GM19035 (cell line): ENCODE results near the gene PPM1E.
A peak's percentile ranks its signal among the peaks of the same experiment; 100 is the strongest.
"Not testable (repeated sequence)": the region's sequence is repeated elsewhere in the genome, so short reads cannot be mapped to it uniquely, and the experiment has no call there.

ENCODE experiments used
- ATAC-seq: cut with Tn5 transposase; IDR thresholded peaks from one replicate; pipeline ENCODE4 v1.9.1; 2021; ENCODE audit not compliant: unreplicated experiment

PPM1E gene

DNA sequence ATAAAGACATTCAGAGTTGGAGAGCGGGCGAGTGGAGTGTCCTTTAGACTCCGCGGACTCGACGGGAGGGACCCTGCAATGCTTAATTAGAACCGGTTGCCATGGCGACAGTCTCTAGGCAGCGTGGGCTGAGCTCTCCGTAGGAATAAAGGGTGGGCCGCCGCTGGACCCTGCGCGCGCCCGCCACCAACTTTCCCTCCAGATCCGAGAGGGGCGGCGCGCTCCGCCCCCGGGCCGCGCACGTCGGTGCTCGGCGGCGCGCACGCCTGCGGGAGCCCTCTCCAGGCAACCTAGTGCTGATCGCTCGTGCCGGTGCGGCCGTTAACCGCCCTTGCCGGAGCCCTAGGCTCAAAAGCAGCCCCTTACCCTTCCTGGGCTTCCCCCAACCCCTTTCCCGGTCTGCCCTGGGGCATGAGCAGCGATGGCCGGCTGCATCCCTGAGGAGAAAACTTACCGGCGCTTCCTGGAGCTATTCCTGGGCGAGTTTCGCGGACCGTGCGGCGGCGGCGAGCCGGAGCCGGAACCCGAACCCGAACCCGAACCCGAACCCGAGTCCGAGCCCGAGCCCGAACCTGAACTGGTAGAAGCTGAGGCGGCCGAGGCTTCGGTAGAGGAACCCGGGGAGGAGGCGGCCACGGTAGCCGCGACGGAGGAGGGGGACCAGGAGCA, at the start of gene PPM1E:
Gene PPM1E (plus strand): TSS at position 278 of the 669 bp plus-strand sequence.
- peak; percentile 73 for ATAC-seq

DNA sequence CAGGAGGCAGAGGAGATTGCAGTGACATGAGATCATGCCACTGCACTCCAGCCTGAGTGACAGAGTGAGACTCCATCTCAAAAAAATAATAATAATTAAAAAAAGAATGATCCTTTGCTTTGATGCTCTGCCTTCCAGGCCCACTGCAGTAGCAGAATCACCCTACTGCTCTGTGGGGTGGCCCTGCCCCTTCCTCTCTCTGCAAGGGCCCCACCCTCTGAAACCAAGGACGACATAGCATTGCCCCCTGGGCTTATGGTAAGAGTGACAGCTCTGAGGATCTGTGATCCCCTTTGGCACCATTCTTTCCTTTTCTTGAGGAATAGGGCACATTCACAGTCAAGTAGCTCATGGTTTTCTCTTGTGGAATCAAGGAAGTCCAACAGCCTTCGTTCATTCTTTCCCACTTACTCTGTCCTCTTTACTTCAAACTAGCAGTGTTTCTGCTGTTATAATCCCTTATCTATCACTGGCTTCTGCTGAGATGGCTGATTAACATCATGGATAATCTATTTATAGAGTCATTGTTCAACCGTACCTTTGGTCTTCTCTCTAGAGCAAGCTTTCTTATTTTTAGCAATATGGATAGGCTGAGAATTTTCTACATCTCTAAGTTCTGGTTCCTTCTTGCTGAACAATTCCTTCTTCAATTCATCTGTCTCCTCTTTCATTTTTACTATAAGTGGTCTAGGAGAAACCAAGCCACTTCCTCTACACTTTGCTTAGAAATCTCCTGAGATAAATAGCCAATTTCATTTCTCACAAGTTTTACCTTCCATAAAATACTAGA, 49.1 kb upstream of the PPM1E start:
- ATAC-seq: no peak

DNA sequence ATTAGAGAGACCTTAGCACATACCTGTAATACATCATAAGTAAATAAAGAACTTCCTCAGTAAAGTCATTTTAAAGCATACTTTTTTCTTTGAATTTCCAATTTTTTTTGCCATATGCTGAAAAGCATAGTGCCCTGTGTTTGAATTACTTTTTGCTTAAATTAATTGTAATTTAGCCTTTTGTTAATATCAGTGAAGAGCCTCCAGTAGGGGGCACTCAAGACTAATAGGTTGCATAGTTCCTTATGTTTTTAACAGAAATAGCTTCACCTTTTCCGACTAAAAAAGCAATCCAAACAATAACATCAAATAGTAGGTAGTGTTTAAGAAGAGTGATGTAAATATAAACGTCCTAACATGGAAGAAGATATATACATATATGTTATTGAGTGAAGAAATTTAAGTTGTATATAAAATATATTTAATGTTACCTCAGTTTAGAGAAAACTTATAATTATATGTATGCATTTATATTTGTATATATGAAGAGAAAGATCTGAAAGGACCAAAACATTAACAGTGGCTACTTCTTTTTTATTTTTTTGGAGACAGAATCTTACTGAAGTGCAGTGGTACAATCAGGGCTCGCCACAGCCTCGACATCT, 44.6 kb upstream of the PPM1E start:
- no peak for ATAC-seq

DNA sequence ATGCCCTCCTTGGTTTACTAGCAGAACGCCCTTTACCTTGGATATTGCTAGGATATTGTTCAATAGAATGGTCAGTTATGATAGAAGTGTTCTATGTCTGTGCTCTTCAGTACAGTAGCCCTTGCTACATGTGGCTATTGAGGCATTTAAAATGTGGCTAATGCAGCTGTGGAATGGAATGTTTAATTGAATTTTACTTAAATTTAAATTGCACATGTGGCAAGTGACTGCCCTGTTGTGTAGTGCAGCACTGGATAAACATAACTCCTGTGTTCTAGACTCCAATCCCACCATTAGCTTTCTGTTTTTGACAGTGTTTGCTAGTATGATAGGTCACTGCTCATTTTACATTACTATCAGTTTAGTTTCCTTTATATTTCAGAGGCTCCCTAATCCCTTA, 33.4 kb upstream of the PPM1E start:
- ATAC-seq: no peak

DNA sequence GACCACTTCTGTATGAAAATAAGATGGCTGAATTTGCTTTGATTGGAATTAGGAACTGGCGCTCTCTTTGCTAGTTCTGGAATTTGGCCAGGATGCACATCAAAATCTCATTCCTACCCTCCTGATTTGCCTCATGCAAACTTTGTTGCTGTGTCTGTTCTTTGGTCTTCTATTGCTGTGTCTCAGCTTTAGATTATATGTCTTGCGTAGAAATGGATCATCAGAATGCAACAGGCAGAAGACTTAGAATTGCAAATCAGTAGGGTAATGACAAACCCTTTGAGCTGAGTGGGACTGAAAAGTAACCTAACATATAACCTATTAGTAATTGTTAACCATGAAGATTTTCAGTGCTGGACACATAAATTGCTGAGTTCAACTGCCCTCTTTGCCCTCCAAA, 33.0 kb upstream of the PPM1E start:
- ATAC-seq: no peak

DNA sequence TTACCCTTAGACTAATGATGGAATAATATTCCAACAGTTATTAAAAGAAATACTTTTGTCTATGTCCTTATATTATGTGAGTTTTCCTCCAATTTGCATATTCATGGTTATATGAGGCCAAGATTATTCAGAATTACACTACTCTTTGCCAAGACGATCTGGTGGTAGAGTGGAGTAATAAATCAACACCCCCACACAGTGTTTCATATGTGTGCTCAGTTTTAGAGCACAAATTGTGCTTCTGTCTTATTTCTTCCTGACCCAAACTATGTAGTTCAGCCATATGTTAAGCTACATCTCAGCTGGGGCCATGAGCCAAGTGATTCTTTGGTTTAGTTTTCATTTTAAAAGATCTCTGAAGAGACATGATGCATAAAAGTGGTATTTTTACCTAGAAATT, 26.9 kb upstream of the PPM1E start:
- no peak for ATAC-seq

DNA sequence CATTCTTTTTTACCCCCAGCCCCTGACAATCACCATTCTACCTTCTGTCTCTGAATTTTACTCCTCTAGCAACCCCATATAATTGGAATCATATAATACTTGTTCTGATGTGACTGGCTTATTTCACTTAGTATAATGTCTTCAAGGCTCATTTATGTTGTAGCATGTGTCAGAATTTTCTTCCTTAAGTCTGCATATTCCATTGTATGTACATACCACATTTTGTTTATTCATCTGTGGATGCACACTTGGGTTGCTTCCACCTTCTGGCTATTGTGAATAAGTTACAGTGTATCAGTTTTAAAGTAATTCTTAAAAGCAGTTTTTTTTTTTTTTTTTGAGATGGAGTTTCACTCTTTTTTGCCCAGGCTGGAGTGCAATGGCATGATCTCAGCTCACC, 24.7 kb upstream of the PPM1E start:
- ATAC-seq: no peak

DNA sequence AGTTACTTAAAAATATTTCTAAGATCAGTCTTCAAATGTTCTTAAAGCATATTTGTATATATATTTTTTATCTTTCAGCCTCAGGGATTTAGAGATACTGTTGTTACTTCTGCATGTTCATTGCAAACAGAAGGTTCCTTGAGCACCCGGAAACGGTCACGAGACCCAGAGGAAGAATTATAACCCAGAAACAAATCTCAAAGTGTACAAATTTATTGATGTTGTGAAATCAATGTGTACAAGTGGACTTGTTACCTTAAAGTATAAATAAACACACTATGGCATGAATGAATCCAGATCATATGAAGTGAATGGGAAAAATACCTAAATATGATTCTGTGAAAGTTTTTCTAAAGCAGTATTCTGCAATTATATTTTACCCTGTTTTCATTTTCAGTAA, 21.6 kb upstream of the PPM1E start:
- ATAC-seq: no peak

DNA sequence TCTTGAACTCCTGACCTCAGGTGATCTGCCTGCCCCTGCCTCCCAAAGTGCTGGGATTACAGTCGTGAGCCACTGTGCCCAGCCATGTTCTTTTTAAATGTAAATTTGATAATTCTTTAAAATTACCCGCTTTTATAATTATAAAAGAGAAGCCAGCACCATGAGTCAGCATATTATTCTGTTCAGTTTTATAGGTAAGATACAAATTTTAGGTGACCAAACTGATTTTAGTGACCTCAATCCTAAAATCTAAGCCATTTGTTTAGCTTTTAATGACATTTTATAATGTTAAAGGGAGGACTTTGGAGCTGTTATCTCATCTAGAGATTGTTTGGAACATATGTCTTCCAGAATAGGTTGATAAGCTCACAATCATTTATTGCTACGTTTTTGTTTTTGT, 20.8 kb upstream of the PPM1E start:
- ATAC-seq: no peak

DNA sequence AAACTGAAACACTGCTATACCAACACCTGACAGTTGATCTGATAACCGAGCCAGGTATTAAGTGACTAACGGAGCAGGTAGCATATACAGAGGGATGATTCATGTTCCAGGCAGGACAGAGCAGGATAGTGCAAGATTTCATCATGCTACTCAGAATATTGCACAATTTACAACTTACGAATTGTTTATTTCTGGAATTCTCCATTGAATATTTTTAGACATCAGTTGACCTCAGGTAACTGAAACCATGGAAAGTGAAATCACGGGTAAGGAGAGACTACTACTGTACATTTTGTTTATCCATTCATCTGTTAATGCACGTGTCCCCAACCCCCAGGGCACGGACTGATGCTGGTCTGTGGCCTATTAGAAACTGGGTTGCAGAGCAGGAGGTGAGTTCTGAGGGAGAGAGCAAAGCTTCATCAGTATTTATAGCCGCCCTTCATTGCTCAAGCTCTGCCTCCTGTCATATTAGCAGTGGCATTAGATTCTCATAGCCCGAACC, 14.5 kb upstream of the PPM1E start:
- ATAC-seq: no peak

DNA sequence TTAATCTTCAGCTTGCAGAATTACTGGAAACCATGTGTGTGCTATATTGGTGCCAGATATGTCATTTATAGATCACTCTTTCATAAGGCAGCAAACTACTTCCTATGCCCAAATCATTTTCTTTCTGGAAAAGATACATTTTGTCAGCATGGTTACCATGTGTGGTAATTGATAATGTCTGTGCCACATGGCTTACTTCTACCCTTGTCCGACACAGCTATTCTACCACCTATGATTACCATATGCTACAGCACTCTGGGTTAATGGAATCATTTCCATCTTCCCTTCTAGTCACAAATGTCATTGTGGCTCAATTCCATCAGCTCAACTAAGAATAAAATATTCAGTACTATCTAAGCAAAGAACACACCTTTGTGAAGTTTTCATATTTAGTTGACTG, 8.0 kb upstream of the PPM1E start:
- ATAC-seq: no peak

DNA sequence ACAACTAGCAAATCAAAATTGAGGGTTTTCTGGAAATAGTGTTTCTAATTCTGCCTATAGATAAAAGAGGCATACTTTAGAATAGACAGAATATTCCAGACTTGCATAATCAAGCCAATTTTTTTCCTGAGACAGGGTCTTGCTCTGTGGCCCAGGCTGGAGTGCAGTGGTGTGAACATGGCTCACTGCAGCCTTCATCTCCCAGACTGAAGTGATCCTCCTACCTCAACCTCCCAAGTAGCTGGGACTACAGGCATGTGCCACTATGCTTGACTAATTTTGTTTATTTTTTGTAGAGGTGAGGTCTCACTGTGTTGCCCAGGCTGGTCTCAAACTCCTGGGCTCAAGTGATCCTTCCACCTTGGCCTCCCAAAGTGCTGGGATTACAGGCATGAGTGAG, 6.0 kb upstream of the PPM1E start:
- ATAC-seq: not testable (repeated sequence)

DNA sequence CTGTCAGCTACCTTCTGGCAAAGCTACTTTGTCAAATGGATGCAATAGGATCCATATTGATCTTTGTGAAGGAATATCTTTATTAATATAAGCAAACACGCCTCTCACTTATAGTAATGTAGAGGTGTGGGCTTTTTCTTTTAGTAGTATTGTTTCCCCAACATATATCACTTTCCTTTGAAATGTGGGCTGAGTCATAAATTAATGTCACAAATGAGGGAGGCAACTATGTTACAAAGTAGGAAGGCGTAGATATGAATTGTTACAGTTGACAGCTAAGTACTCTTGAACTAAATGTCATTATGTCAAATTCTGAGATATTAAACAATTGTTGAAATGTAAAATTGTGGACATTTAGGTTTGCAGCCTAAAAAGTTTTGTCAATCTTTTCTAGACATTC, 2.6 kb upstream of the PPM1E start:
- ATAC-seq: no peak

DNA sequence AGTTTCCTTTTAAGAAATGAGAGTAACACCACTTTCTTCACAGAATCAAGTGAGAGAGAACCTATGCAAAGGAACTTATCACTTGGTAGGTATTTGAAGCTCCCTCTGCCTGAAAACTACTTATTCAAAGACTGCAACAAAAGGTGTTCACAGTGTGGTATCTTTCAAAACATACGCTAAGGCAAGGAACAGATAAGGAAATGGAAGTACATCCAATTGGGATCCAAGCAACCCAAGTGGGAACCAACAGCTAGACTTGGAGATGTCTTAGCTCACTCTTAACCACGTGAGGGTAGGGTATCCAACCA, 431 bp upstream of the PPM1E start:
- no peak for ATAC-seq

DNA sequence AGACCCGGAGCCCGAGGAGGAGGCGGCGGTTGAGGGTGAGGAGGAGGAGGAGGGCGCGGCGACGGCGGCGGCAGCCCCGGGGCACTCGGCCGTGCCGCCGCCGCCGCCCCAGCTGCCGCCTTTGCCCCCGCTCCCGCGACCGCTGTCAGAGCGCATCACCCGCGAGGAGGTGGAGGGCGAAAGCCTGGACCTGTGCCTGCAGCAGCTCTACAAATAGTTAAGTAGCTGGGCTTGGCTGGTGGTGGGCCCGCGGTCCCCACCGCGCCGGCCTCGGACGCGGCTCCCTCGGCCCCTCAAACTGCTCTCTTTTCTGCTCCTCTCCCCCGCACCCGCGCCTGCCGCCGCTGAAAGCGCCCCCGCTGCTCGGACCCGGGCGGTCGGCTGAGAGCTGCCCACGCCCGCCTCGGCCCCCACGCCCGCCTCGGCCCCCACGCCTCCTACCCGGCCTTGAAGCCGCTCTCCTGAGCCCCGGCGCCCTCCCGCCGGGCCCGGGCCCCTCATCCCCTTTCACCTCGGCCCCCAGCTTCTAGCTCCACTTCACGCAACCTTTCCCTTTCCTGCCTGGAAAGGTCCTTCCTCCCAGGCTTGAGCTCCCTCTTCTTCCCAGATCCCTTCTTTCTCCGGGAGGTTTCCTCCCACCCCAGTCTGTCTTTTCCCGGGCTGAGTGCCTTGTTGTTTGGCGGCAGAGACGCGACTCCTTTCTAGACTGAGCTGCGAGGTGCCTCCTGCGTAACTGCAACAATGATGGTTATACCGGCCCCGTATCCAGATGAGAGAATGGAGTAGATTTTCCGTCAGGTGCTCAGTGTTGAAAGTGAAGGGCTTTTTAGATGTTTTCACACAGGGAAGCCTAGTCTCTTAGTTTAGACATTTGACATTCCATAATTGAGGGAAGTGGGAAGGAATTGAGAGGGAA, 850 bp downstream of the PPM1E start:
- ATAC-seq: no peak

DNA sequence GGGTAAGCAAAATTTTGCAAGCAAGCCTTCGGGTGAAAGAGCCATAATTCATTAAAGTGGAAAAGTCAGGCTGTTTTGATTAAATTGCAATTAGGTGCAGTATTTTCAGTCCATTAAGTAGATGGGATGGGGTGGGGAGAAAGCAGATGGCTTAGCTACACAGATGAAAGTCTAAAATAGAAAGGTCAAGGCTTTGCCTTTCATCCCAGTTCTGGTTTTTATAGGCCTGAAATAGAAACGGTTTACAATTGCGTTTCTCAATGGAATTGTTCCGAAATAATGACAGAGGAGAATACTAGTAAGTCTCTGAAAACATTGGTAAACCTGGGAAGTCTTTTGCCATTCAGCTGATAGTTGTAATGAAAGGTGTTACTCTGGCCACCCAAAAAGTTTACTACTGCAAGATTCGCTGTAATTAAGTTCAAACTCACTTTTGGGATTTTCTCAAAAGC, 1.5 kb downstream of the PPM1E start:
- no peak for ATAC-seq

DNA sequence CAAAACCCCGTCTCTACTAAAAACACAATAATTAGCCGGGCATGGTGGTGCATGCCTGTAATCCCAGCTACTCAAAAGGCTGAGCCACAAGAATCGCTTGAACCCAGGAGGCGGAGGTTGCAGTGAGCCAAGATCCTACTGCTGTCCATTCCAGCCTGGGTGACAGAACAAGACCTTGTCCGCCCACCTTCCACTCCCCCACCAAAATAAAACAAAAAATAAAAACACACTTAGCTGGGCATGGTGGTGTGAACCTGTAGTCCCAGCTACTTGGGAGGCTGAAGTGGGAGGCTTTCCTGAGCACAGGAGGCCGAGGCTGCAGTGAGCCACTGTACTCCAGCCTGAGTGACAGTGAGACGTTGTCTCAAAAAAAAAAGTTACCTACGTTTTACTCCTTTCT, 3.2 kb downstream of the PPM1E start:
- no peak for ATAC-seq

DNA sequence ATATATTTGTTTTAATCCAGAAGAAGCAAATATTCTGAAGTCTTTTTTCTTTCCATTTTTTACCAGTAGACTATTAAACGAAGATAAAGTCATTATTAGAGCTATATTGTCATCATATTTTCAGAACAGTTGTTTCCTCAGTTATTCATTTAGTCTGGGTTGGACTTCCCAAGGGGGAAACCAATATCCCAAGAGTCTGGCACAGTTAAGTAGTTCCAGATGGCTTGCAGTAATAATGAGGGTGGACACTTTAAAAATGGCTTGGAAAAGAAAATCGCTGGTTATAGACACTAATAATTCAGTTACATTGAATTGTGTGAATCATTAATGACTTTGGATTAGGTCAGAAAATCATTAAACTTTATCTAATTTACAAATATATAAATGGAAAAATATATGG, 3.9 kb downstream of the PPM1E start:
- no peak for ATAC-seq

DNA sequence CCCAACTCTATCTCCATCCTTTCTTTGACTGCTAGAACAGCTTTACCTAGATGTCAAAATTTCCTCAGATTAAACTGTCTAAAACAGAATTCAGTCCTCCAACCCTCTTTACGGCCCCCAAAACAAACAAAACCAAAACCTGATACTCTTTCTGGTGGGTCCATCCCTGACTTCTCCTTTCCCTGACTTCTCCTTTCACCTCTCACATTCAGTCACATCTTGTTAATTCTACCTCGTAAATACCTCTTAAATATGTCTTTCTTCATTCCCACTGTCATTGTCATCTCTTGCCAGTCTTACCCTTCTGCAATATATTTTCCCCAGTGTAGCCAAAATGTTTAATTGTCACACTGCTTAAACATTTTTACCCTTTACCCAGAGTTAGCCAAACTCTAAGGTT, 4.6 kb downstream of the PPM1E start:
- ATAC-seq: no peak

DNA sequence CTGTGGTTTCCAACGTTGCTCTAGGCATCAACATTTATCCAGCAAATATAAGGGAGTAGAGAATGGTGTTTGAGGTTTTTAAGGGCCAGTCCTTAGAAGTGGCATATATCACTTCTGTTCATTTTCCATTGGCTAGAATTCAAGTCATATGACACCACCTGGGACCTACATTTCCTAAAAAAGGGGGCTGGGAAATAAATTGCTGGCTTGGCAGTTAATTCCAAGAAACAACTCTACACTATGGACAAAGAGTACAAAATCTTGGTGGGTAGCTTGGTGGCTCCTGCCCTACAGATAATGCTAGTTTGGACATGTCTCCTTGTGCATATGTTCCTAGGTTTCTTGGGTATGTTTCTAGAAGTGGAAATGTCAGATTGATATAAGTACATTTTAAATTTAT, 7.6 kb downstream of the PPM1E start:
- no peak for ATAC-seq

DNA sequence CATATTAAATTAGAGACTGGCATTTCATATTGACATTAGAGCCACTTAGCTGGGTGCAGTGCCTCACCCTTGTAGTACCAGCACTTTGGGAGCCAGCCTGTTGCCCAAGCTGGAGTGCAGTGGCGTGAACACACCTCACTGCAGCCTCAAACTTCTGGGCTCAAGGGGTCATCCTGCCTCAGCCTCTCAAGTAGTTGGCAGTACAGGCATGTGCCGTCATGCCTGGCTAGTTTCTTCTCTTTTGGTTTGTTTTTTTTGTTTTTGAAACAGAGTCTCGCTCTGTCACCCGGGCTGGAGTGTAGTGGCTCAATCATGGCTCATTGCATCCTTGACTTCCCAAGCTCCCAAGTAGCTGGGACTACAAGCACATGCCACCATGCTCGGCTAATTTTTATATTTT, 8.7 kb downstream of the PPM1E start:
- ATAC-seq: no peak
